ENCODE measurements around the gene FBXO31.
A peak's percentile ranks its signal among the peaks of the same experiment; 100 is the strongest.

FBXO31 gene

DNA sequence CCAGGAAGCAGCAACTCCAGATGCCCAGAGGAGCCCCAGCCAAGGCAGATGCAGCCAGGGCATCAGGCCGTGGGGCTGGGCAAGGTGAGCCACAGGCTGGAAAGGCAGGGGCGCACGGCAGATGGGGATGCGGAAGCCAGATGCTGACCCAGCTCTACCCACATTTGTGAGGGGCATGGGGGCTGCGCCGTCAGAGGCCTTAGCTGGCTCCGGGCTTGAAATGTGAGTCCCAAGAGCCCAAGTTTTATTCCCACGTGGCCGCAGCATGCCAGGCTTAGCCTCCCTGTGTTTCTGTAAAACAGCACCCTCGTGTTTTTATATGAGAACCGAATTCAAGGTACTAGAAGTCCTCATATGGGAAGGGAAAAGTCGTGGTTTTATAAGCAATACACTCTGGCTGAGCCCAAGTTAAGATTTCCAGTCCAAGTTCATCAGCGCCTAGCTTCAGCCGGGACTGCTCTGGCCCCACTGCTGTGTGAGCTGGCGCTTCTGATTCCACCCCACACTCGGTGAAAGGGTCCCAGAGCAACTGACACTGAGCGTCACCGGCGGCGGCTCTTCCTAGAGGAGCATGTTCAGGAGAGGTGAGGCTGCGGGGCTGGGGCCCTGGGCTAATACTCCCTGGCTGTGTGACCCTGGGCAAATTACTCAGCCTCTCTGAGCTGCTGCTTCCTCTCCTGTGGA is 59.7 kb downstream of the FBXO31 start:
- DNase-seq: no peak

DNA sequence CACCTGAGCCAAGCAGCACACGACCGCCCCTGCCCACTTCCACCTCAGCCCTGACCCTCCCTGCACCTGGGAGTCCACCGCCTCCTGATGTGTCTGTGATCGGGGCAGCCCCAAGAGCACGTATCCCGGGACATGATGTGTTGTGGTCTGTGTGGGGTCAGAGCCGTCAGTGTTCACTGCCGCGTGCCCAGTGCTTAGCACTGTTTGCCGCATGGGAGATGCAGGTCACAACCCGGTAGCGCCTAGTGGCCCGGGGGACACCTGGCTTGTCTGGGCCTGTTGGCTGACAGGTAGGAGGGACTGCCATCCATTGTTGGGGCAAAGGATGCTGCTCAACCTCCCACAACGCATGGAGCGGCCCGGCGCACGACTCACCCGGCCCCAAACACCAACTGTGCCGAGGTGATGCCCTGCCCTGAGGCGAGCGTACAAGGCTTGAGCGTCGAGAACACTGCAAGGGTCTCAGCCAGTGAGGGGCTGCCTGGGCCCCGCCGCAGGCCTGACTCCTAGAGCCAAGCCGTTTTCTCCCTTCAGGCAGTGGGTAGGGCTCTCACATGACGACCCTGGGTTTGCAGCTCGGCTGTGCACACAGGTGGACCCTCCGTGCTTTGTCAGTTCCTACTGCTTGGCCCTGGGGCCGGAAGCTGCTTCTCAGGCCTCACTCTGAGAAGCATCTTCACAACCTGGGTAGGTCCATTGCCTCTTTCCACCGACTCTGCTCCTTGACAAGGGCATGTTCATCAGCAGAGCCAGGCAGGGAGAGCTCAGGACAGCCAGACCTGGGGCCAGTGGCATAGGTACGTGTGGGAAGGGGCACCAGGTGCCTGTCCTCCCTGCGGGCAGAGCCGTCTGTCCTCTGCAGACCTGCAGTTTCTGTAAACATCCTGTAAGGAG is 60.5 kb downstream of the FBXO31 start:
- DNase-seq: no peak

GRCh38 chr16:87322360-87322759 is 61.2 kb downstream of the FBXO31 start:
- DNase-seq: no peak

DNA sequence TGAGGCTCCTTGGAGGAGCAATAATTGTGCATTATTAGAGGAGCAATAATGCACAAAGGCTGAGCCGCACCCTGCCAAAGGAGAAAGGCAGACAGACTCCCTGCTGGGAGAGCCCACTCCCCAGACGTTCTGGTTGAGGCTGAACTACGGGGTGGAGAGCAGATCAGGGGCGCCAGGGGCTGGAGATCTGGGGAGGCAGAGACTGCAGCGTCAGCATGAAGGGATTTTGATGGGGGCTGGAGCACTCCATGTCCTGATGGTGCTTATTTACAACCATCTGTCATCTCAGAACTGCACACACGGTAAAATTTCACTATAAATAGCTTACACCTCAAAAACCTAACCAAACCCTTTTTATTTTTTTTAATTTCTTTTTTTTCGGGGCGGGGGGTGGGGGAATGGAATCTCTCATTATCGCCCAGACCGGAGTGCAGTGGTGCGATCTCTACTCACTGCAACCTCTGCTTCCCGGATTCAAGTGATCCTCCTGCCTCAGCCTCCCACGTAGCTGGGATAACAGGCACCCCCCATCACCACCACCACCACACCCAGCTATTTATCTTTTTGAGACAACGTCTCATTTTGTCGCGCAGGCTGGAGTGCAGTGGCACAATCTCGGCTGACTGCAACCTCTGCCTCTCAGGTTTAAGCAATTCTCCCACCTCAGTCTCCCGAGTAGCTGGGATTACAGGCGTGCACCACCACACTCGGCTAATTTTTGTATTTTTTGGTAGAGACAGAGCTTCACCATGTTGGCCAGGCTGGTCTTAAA is 62.1 kb downstream of the FBXO31 start:
- no peak for DNase-seq

DNA sequence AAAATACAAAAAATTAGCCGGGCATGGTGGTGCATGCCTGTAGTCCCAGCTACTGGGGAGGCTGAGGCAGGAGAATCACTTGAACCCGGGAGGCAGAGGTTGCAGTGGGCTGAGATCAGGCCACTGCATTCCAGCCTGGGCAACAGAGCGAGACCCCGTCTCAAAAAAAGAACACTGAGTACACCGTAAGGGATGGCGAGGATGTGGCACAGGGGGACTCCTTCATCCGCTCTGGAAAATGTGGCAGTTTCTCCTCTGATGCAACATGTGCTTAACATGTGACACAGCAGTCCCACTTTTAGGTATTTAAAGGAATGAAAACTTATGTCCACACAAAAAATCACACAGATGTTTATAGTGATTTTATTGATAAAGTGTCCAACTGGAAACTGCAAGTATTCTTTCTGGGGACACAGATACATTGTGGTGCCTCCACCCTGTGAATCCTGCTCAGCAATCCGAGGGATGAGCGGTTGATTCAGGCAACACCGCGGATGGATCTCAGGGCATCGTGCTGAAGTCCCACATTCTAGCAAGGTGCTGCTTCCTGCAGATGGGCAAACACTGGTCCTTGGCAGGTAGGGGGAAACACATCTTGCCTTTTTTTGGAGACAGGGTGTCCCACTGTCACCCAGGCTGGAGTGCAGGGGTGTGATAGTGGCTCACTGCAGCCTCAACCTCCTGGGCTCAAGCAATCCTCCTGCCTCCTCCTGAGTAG is 62.9 kb downstream of the FBXO31 start:
- no peak for DNase-seq

DNA sequence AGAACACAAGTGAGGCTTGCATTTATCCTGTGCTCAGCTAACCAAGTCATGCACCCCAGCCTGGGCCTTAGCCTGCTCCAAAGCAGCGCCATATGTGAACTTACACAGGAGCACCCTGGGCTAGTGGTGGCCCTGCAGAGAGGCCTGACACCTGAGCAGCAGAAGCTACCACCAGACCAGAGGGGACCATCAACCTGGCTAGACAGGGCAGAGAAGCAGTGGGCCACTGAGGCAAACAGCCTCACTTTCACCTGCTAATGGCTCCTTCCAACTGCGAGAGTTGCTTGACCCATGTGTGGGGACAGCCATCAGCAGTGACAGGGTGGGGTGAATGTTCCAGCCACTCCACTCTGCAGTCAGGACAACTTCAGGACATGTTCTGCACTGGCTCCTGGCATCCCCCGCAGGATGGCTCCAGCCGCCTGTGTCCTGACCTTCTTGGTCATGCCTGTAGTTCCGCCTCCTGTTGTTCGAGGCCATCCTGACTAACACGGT is 63.5 kb downstream of the FBXO31 start:
- DNase-seq: no peak

DNA sequence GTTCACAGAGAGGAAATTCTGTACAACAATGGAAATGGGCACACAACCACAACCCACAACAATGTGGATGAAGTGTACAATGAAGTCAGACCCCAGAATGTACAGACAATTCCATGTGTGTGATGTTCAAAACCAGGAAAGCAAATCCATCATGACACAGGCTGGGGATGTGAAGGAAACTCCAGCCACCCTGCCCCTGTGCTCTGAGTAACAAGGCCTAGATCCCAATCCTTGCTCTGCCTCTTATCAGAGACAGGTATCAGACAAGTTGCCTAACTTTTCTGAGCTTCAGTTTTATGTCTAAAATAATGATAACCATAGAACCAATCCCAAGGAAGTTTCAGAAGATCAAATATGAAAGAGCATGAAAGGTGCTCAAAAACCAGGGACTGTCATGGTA is 64.6 kb downstream of the FBXO31 start:
- DNase-seq: no peak

- no peak for DNase-seq
Measured at GRCh38 chr16:87317750-87318644, 65.6 kb downstream of the FBXO31 start.

DNA sequence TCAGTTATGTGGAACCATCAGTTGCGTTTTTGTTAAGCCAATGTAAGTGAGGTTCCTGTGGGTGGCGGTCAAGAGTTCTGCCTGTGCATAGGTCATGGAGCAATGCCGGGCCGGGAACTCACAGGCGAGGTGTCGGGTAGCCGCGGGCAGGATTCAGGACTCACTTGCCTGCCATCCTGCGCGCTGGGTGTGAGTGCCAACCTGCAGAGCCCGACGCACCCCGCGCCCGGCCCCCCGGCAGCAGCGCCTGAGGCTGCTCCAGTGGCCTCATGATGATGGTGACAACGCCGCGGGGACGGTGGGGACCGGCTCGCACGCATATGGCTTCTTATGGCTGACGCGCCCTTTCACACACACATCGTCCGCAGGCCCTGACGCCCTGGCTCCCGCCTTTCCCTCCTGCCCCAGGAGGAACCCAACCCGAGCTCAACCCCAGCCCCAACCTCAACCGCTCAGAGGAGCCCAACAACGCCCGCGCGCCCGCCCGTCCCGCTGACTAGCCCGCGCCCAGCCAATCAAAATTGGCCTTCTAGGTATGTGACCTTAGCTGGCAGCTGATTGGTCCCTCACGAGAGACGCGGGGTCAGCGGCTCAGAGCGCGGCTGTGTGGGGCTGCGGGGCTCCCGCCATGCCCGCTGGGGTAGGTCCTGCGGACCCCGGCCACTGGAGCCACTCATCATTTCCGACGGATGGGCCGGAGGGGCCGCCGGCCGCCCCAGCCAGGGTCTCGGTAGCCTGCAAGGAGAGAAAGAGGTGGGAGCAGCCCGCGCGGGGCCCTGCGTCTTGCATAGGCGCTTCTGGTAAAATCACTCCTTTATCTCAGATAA is 66.4 kb downstream of the FBXO31 start, which contains the start of gene C16orf95:
C16orf95 (minus strand) TSS at position 470 of the 827 bp plus-strand sequence; CDS start at position 320, 150 bp downstream.
- DNase-seq: peak; percentile 77

- DNase-seq: no peak
Measured at GRCh38 chr16:87316450-87316922, 67.1 kb downstream of the FBXO31 start.

GRCh38 chr16:87314990-87315420 is 68.6 kb downstream of the FBXO31 start:
- no peak for DNase-seq

DNA sequence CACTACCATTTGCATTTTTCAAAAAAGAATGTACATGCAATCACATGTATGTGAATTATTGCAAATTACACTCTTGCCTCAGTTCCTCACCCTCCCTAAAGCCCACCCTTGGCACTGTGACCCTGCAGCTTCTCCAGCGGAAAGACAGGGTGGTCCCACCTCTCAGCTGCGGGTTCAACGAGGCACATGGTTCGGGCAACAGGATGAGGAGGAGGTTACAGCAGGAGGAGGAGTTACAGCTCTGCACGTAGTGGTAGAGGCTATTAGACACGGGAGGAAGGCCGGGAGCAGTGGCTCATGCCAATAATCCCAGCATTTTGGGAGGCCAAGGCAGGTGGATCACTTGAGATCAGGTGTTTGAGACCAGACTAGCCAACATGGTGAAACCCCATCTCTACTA is 71.6 kb downstream of the FBXO31 start:
- DNase-seq: no peak

DNA sequence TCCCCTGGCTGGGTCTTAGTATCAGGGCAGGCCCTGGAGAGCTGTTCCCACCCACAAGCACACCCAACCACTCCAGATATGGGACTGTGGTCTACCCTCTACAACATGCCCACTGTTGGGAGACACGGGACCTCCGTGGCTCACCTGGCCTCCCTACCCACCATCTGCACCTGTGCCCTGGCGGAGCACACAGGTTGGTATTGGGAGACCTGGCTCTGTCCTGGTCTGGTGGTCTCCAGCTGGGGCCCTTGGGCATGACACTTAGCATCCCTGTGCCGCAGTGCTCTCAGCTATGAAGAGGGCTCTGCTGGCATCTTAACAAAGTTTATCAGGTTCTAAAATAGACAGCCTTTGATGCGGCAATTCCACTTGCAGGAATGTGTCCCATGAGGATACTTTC is 72.2 kb downstream of the FBXO31 start:
- DNase-seq: no peak

DNA sequence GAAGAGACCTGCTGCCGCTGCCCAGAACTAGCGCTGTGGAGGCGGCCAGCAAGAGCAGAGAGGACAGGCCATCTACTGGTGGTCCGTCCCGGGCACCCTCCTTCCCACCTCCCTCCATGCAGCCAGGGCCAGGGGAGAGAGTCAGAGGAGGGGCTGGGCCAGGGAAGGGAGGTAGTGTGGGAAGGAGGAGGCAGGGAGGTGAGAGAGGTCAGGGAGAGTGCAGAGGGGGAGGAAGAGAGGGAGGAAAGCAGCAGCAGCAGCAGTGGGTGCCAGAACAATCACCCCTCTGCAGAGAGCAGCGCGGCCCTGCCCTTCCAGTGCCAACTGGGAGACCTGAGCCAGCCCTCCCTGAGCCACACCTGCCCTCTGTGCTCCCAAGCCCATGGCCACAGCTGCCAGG is 73.0 kb downstream of the FBXO31 start:
- no peak for DNase-seq

GRCh38 chr16:87309620-87310525 is 73.7 kb downstream of the FBXO31 start:
- DNase-seq: no peak

GRCh38 chr16:87308826-87309225 is 74.8 kb downstream of the FBXO31 start:
- no peak for DNase-seq

DNA sequence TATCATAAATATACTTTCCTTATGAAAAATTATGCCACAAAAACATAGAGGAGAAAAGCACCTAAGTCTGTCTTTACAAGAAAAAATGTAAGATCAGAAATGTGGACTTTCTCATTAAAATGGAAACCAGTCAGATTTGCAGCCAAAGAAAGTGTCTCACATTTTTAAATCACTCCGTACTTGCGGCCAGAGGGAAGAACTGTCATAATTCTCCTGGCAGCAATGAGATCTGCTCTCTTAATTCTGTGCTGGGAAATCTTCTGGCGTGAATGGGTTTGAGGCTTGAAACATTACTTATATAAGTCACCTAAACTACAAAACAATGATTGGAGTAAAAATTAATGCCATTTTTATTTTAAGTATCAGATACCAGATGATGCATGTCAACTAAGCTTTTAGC is 77.1 kb downstream of the FBXO31 start:
- no peak for DNase-seq

GRCh38 chr16:87305505-87306391 is 77.8 kb downstream of the FBXO31 start:
- DNase-seq: no peak
